Activated CD4-positive, alpha-beta T cell treated with anti-CD3 and anti-CD28 coated beads for 36 hours (primary cell): ENCODE measurements around the gene P2RX1. TPM values are rescaled to one million over a fixed set of nuclear protein-coding genes. Genes with fewer than 3 reads are reported as not detected.

ENCODE experiments used
- ATAC-seq: fragments of 200-7000 bp; cut with Tn5 transposase; one replicate; pipeline ENCODE4 v1.10.0; 2021; ENCODE audit warnings: mild to moderate bottlenecking, moderate library complexity
- CTCF ChIA-PET: fragments of 350-600 bp; sonication (Branson Sonifier 250); formaldehyde crosslinking; loops from one replicate; lab custom pipeline; 2021; ENCODE audit warnings: antibody characterized with exemption; lab: Charles Lee
- POLR2A ChIA-PET: fragments of 350-600 bp; sonication (Branson Sonifier 250); formaldehyde crosslinking; loops from one replicate; lab custom pipeline; 2021; ENCODE audit warnings: antibody characterized with exemption, inconsistent platforms; lab: Charles Lee
- DNase-seq: peaks from one replicate; pipeline ENCODE4 v3.0.0-alpha.2; 2020
- H3K27ac Mint-ChIP-seq: one replicate; pipeline ENCODE4 v1.8.0; 2021; ENCODE audit warnings: mixed read lengths
- H3K27me3 Mint-ChIP-seq: one replicate; pipeline ENCODE4 v1.8.0; 2021; ENCODE audit warnings: mixed read lengths
- H3K36me3 Mint-ChIP-seq: one replicate; pipeline ENCODE4 v1.8.0; 2021; ENCODE audit warnings: low read depth, mixed read lengths
- H3K4me1 Mint-ChIP-seq: one replicate; pipeline ENCODE4 v1.8.0; 2021; ENCODE audit warnings: mixed read lengths
- H3K4me3 Mint-ChIP-seq: one replicate; pipeline ENCODE4 v1.8.0; 2021; ENCODE audit warnings: mild to moderate bottlenecking, moderate library complexity, mixed read lengths
- H3K9me3 Mint-ChIP-seq: one replicate; pipeline ENCODE4 v1.8.0; 2021; ENCODE audit warnings: low read depth, mixed read lengths
- intact Hi-C, 2 experiments: fragments of 100-400 bp; cut with DNase I in 1 of 2; cut with micrococcal nuclease in 1 of 2; formaldehyde crosslinking; loops; one replicate each; pipeline versions ENCODE4 v1.14.2 to v1.15.1; 2022 to 2024; cut with DNase I, micrococcal nuclease
- total RNA-seq, 2 experiments: library from RNA; stranded (reverse); gene quantifications; one replicate each; pipeline ENCODE4 v1.2.3, GENCODE V29; 2021

The P2RX1 gene
- total RNA-seq, 2 experiments from 2014 or later = 0.72 to 0.89 TPM

DNA sequence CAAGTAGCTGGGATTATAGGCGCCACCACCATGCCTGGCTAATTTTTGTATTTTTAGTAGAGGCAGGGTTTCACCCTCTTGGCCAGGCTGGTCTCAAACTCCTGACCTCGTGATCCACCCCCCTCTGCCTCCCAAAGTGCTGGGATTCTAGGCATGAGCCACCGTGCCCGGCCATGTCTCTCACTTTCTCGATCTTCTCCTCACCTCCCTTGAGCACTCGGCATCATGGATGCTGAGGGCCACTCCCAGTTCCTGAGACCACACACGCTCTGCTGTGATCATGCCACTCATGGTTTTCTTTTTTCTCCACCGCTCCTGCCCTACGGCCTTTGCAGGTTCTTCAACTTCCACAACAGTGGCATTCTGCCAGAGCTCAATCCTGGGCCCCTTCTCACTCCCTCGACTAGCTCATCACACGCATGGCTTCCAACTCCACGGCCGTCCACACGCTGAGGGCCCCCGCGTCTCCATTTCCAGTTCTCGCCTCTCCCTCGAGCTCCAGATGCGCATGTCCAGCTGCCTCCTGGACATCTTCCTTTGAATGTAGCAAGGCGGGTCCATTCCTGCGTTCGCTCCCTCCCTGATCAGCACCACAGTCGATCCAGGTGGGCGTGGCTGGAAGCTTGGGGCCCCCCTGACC, 64.7 kb downstream of the P2RX1 start:
- ATAC-seq = no peak
- DNase-seq = no peak
- no peak overlapping the region for H3K27ac Mint-ChIP-seq
- intact Hi-C loops = no loop called here
- peaks cover 5% of the 10 kb centered on the region for H3K27me3 Mint-ChIP-seq
- no peaks in the 10 kb centered on the region for H3K9me3 Mint-ChIP-seq
- H3K36me3 Mint-ChIP-seq = no peaks in the 10 kb centered on the region
- H3K4me3 Mint-ChIP-seq = no peak overlapping the region
- CTCF ChIA-PET = interaction anchor here (1.2 to 1.5 kb wide), 2 partner anchors 70 to 114 kb away, joined by 3 read pairs; no protein-coding TSS in a partner anchor
- H3K4me1 Mint-ChIP-seq = no peaks in the 10 kb centered on the region
- POLR2A ChIA-PET = no interaction called here

DNA sequence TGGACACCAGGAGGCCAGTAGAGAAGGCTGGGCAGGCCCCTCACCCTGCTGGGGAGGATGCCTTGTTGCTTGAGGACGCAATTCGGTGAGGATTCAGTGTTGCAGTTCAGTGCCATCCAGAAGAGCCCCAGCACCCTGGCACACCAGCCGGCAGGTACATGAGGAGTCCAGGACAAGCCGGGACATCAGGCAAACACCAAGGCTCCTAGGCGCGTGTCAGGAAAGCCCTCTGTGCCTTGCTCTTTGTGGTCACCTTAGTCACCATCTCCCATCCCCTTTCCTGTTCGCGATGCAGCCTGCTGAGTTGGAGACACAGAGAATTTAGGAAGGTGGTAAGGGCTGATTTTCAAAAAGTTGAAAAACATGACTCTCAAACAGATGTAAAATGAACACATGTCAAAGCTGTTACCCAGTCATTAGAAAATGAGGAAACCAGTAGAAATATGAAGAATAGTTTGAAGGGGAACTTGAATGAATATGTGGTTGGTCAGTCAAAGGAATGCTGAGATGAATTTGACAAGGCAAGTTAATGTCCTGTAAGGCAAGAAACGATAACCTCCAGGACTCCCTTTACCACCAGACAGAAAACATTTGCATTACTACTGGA, 67.9 kb downstream of the P2RX1 start:
- H3K9me3 Mint-ChIP-seq = no peaks in the 10 kb centered on the region
- H3K4me3 Mint-ChIP-seq = no peak overlapping the region
- no peak for ATAC-seq

DNA sequence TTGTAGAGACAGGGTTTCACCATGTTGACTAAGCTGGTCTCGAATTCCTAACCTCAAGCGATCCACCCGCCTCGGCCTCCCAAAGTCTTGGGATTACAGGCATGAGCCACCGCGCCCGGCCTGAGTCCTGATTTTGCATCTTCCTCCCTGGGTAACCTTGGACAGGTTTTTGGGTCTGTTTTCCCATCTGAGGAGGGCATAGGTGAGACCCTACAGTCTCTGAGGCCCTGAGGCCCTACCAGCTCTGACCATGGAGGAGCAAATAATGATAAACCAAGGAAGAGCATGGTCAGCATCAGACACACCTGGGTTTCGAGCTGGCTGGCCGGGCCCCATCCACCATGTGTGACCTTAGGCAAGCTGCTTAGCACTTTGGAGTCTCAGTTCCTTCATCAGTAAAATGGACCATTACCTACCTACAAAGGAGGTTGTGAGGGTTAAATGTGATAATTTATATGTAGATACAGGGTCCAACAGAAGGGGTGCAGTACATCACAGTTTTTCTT, 69.0 kb downstream of the P2RX1 start:
- H3K4me3 Mint-ChIP-seq = no peak overlapping the region
- peaks cover 10% of the 10 kb centered on the region for H3K36me3 Mint-ChIP-seq
- ChIA-PET POLR2A (no interaction called here), CTCF (interaction anchor here (0.7 to 5.7 kb wide), 10 partner anchors 11 to 264 kb away, joined by 3 to 86 read pairs (median 4); partner anchors contain the start of gene ATP2A3)
- H3K9me3 Mint-ChIP-seq = no peaks in the 10 kb centered on the region
- H3K27me3 Mint-ChIP-seq = peaks cover 3% of the 10 kb centered on the region
- H3K27ac Mint-ChIP-seq = no peak overlapping the region
- intact Hi-C loops = loop anchor here in 1 of 2 experiments (2.0 kb wide), 1 partner anchor 46 kb away; the partner anchor contains the start of gene CAMKK1
- no peak for ATAC-seq
- no peak for DNase-seq
- H3K4me1 Mint-ChIP-seq = peaks cover 19% of the 10 kb centered on the region

More for the DNA sequence above, 67.9 kb downstream of the P2RX1 start:
- Mint-ChIP-seq H3K27me3 (peaks cover 5% of the 10 kb centered on the region), H3K36me3 (peaks cover 6% of the 10 kb centered on the region), H3K27ac (no peak overlapping the region), H3K4me1 (peaks cover 19% of the 10 kb centered on the region)
- ChIA-PET POLR2A (no interaction called here), CTCF (interaction anchor here (1.5 kb wide), 1 partner anchor 15 kb away, joined by 3 read pairs; no protein-coding TSS in a partner anchor)
- no peak for DNase-seq
- intact Hi-C loops = no loop called here

Other genes with a start within 250 kb of the P2RX1 start
- gene TAX1BP3, start 247.9 kb downstream of the P2RX1 start, total RNA-seq = 10 to 100 TPM; 12.0 to 14.6 TPM
- gene EMC6, start 247.7 kb downstream of the P2RX1 start, total RNA-seq = 10 to 100 TPM; 43.6 to 44.3 TPM
- gene P2RX5, start 220.3 kb downstream of the P2RX1 start, total RNA-seq = 10 to 100 TPM; 69.7 to 77.5 TPM
- gene HASPIN, start 192.6 kb downstream of the P2RX1 start, total RNA-seq = 10 to 100 TPM; 21.0 to 25.2 TPM
- gene ITGAE, start 115.3 kb downstream of the P2RX1 start, total RNA-seq = 10 to 100 TPM; 20.9 to 41.1 TPM
- gene NCBP3, start 70.2 kb downstream of the P2RX1 start, total RNA-seq = 10 to 100 TPM; 35.9 to 44.6 TPM
- 1 to 10 TPM; 4.5 to 5.4 TPM for gene CAMKK1, start 23.4 kb downstream of the P2RX1 start, total RNA-seq
- 10 to 100 TPM; 92.6 to 98.3 TPM for gene ATP2A3, start 48.0 kb upstream of the P2RX1 start, total RNA-seq
- 10 to 100 TPM; 29.4 to 32.5 TPM for gene ZZEF1, start 226.6 kb upstream of the P2RX1 start, total RNA-seq
- 10 to 100 TPM; 10.5 to 11.1 TPM for gene CYB5D2, start 226.7 kb upstream of the P2RX1 start, total RNA-seq